WTC11 (cell line): ENCODE results near the gene SH3GL2. TPM values are rescaled to one million over a fixed set of nuclear protein-coding genes. Genes with fewer than 3 reads are reported as not detected.

Experiments used
- ATAC-seq: fragments of 200-7000 bp; cut with Tn5 transposase; 2 replicates; pipeline ENCODE4 v1.10.0; 2021; ENCODE audit warnings: mild to moderate bottlenecking, moderate library complexity
- CTCF ChIA-PET: fragments of 300-600 bp; sonication (Branson Sonifier 250); formaldehyde crosslinking; loops from one replicate; lab custom pipeline; 2021; ENCODE audit warnings: antibody characterized with exemption; lab: Charles Lee
- POLR2A ChIA-PET: fragments of 350-600 bp; sonication (Branson Sonifier 250); formaldehyde crosslinking; loops from one replicate; lab custom pipeline; 2021; ENCODE audit warnings: antibody characterized with exemption; lab: Charles Lee
- DNase-seq: peaks from one replicate; pipeline ENCODE4 v3.0.0; 2021; ENCODE audit warnings: low spot score
- H3K27ac Mint-ChIP-seq: 2 replicates; pipeline ENCODE4 v1.8.0; 2021; ENCODE audit warnings: mixed read lengths
- H3K27me3 Mint-ChIP-seq: 2 replicates; pipeline ENCODE4 v1.8.0; 2021; ENCODE audit warnings: low read depth, mild to moderate bottlenecking, moderate library complexity, mixed read lengths
- H3K36me3 Mint-ChIP-seq: 2 replicates; pipeline ENCODE4 v1.8.0; 2021; ENCODE audit warnings: mixed read lengths
- H3K4me1 Mint-ChIP-seq: 2 replicates; pipeline ENCODE4 v1.8.0; 2022; ENCODE audit warnings: mixed read lengths
- H3K4me3 Mint-ChIP-seq: 2 replicates; pipeline ENCODE4 v1.8.0; 2021; ENCODE audit warnings: mild to moderate bottlenecking, moderate library complexity, mixed read lengths
- H3K9me3 Mint-ChIP-seq: 2 replicates; pipeline ENCODE4 v1.8.0; 2021; ENCODE audit warnings: mixed read lengths
- CBFB ChIP-seq: sonication (generic); formaldehyde crosslinking; IDR thresholded peaks from 2 replicates; pipeline ENCODE4 v1.8.1; 2022; ENCODE audit warnings: mild to moderate bottlenecking, low read depth, missing genetic modification reagents
- ESRRA ChIP-seq: sonication (generic); formaldehyde crosslinking; IDR thresholded peaks from 2 replicates; pipeline ENCODE4 v1.8.1; 2022; ENCODE audit warnings: mild to moderate bottlenecking, missing genetic modification reagents, borderline replicate concordance
- FOXJ3 ChIP-seq: sonication (generic); formaldehyde crosslinking; IDR thresholded peaks from 2 replicates; pipeline ENCODE4 v1.9.0; 2021; ENCODE audit warnings: missing genetic modification reagents, mild to moderate bottlenecking, borderline replicate concordance
- JUN ChIP-seq: sonication (generic); formaldehyde crosslinking; IDR thresholded peaks from 2 replicates; pipeline ENCODE4 v1.8.0; 2023; ENCODE audit warnings: mild to moderate bottlenecking, missing genetic modification reagents
- MYBL2 ChIP-seq: sonication (generic); formaldehyde crosslinking; IDR thresholded peaks from 2 replicates; pipeline ENCODE4 v1.8.1; 2023; ENCODE audit warnings: mild to moderate bottlenecking, moderate library complexity, missing genetic modification reagents
- NR1H2 ChIP-seq: sonication (generic); formaldehyde crosslinking; IDR thresholded peaks from 2 replicates; pipeline ENCODE4 v1.9.0; 2021; ENCODE audit warnings: mild to moderate bottlenecking, moderate library complexity, missing genetic modification reagents
- NR3C1 ChIP-seq: sonication (generic); formaldehyde crosslinking; conservative IDR thresholded peaks from 2 replicates; pipeline ENCODE4 v1.8.1; 2023; ENCODE audit warnings: low read depth, mild to moderate bottlenecking, missing genetic modification reagents
- RORB ChIP-seq: fragments of 250-450 bp; sonication (Bioruptor Pico); IDR thresholded peaks from 2 replicates; pipeline ENCODE4 v1.9.0; 2021; ENCODE audit warnings: mild to moderate bottlenecking
- SOX15 ChIP-seq: fragments of 250-450 bp; sonication (Bioruptor Pico); IDR thresholded peaks from 2 replicates; pipeline ENCODE4 v1.9.0; 2021; ENCODE audit warnings: mild to moderate bottlenecking
- TCF7 ChIP-seq: sonication (generic); formaldehyde crosslinking; IDR thresholded peaks from 2 replicates; pipeline ENCODE4 v1.8.0; 2022; ENCODE audit warnings: mild to moderate bottlenecking, low read depth, missing genetic modification reagents, moderate library complexity
- TEAD4 ChIP-seq: sonication (generic); formaldehyde crosslinking; IDR thresholded peaks from 2 replicates; pipeline ENCODE4 v1.8.0; 2022; ENCODE audit warnings: mild to moderate bottlenecking, missing genetic modification reagents
- ZBTB21 ChIP-seq: sonication (generic); formaldehyde crosslinking; IDR thresholded peaks from 2 replicates; pipeline ENCODE4 v1.8.1; 2023; ENCODE audit warnings: mild to moderate bottlenecking, missing genetic modification reagents, borderline replicate concordance
- ZNF138 ChIP-seq: sonication (generic); formaldehyde crosslinking; conservative IDR thresholded peaks from 2 replicates; pipeline ENCODE4 v1.8.1; 2022; ENCODE audit warnings: mild to moderate bottlenecking, moderate library complexity, missing genetic modification reagents
- ZNF219 ChIP-seq: sonication (generic); formaldehyde crosslinking; IDR thresholded peaks from 2 replicates; pipeline ENCODE4 v1.8.0; 2023; ENCODE audit warnings: missing genetic modification reagents, mild to moderate bottlenecking, borderline replicate concordance
- total RNA-seq: library from RNA; stranded (reverse); gene quantifications from 3 replicates; pipeline ENCODE4 v1.2.3, GENCODE V29; 2021
- TF ChIP-seq, protein P1 (sequence below): fragments of 250-450 bp; sonication (Bioruptor Pico); IDR thresholded peaks from 2 replicates; pipeline ENCODE4 v1.9.0; 2021; ENCODE audit warnings: mild to moderate bottlenecking
- TF ChIP-seq, protein P2 (sequence below): fragments of 250-450 bp; sonication (Bioruptor Pico); IDR thresholded peaks from 2 replicates; pipeline ENCODE4 v1.9.0; 2021; ENCODE audit warnings: mild to moderate bottlenecking, borderline replicate concordance
- TF ChIP-seq, protein P3 (sequence below): fragments of 200-600 bp; IDR thresholded peaks from 2 replicates; pipeline ENCODE4 v1.8.0; 2022; ENCODE audit warnings: antibody characterized with exemption
- TF ChIP-seq, protein P4 (sequence below): fragments of 250-450 bp; sonication (Bioruptor Pico); IDR thresholded peaks from 2 replicates; pipeline ENCODE4 v1.9.0; 2021; ENCODE audit warnings: mild to moderate bottlenecking
- TF ChIP-seq, protein P5 (sequence below): sonication (generic); formaldehyde crosslinking; IDR thresholded peaks from 2 replicates; pipeline ENCODE4 v1.8.1; 2022; ENCODE audit warnings: missing genetic modification reagents, borderline replicate concordance
- TF ChIP-seq, protein P6 (sequence below): fragments of 250-450 bp; sonication (Bioruptor Pico); IDR thresholded peaks from 2 replicates; pipeline ENCODE4 v1.9.0; 2021; ENCODE audit warnings: moderate library complexity, mild to moderate bottlenecking, inconsistent platforms, borderline replicate concordance

SH3GL2 gene
- total RNA-seq, 1 experiment from 2014 or later = 4.2 TPM

DNA sequence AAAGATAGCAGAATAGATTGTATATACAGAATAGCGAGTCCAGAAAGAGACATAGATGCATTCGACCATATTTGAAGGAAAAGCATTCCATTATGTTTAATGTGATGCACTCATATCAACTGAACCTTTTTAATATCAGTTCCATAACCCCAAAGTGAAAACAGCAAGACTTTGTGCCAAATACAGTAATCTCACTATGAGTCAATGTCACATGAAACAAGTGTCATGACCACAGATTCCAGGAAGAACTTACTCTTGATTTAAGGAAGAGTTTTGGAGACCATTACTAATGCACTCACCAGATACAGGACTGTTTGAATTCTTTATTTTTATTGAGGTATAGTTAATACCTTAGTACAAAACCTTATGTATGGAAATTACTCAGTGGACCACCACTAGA lies 220.5 kb downstream of the SH3GL2 start (continued):
- TF ChIP-seq, protein P1, sequence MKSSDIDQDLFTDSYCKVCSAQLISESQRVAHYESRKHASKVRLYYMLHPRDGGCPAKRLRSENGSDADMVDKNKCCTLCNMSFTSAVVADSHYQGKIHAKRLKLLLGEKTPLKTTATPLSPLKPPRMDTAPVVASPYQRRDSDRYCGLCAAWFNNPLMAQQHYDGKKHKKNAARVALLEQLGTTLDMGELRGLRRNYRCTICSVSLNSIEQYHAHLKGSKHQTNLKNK (CRISPR knock-in tag) = no peak
- TF ChIP-seq, protein P2, sequence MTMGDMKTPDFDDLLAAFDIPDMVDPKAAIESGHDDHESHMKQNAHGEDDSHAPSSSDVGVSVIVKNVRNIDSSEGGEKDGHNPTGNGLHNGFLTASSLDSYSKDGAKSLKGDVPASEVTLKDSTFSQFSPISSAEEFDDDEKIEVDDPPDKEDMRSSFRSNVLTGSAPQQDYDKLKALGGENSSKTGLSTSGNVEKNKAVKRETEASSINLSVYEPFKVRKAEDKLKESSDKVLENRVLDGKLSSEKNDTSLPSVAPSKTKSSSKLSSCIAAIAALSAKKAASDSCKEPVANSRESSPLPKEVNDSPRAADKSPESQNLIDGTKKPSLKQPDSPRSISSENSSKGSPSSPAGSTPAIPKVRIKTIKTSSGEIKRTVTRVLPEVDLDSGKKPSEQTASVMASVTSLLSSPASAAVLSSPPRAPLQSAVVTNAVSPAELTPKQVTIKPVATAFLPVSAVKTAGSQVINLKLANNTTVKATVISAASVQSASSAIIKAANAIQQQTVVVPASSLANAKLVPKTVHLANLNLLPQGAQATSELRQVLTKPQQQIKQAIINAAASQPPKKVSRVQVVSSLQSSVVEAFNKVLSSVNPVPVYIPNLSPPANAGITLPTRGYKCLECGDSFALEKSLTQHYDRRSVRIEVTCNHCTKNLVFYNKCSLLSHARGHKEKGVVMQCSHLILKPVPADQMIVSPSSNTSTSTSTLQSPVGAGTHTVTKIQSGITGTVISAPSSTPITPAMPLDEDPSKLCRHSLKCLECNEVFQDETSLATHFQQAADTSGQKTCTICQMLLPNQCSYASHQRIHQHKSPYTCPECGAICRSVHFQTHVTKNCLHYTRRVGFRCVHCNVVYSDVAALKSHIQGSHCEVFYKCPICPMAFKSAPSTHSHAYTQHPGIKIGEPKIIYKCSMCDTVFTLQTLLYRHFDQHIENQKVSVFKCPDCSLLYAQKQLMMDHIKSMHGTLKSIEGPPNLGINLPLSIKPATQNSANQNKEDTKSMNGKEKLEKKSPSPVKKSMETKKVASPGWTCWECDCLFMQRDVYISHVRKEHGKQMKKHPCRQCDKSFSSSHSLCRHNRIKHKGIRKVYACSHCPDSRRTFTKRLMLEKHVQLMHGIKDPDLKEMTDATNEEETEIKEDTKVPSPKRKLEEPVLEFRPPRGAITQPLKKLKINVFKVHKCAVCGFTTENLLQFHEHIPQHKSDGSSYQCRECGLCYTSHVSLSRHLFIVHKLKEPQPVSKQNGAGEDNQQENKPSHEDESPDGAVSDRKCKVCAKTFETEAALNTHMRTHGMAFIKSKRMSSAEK (CRISPR knock-in tag) = no peak
- TF ChIP-seq, protein P3, sequence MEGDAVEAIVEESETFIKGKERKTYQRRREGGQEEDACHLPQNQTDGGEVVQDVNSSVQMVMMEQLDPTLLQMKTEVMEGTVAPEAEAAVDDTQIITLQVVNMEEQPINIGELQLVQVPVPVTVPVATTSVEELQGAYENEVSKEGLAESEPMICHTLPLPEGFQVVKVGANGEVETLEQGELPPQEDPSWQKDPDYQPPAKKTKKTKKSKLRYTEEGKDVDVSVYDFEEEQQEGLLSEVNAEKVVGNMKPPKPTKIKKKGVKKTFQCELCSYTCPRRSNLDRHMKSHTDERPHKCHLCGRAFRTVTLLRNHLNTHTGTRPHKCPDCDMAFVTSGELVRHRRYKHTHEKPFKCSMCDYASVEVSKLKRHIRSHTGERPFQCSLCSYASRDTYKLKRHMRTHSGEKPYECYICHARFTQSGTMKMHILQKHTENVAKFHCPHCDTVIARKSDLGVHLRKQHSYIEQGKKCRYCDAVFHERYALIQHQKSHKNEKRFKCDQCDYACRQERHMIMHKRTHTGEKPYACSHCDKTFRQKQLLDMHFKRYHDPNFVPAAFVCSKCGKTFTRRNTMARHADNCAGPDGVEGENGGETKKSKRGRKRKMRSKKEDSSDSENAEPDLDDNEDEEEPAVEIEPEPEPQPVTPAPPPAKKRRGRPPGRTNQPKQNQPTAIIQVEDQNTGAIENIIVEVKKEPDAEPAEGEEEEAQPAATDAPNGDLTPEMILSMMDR = no peak
- TF ChIP-seq, all 79 proteins: peak for 0

DNA sequence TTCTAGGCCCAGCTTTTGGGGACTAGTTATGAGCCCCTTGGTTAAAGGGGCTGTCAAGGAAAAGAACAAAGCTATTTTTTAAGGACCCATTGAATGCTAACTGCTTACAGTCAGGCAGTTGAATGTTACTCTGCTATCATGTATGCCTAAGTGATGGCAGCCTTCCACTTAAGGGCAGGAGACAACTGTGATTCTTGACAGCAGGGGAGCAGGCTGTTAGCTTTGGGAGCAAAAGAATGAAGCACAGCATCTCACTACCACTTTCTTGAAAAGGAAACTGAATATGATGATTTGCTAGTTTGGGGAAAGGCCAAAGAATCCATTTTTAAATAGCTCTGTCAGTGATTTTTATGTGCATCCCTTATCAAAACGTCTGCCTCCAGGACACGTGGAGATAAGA lies 221.6 kb downstream of the SH3GL2 start:
- Mint-ChIP-seq H3K27ac (no peak overlapping the region), H3K4me3 (no peak overlapping the region), H3K9me3 (no peaks in the 10 kb centered on the region), H3K36me3 (no peaks in the 10 kb centered on the region), H3K27me3 (no peaks in the 10 kb centered on the region), H3K4me1 (peaks cover 5% of the 10 kb centered on the region; the same call in 1 of the 2 replicates)
- ChIA-PET CTCF (interaction anchor here (1.1 to 1.2 kb wide), 2 partner anchors 106 to 413 kb away, joined by 3 to 4 read pairs; no protein-coding TSS in a partner anchor), POLR2A (no interaction called here)
- no peak for DNase-seq
- no peak for ATAC-seq
- TF ChIP-seq NR1H2 (CRISPR knock-in tag) (no peak), ZBTB21 (CRISPR knock-in tag) (no peak), RORB (no peak)

DNA sequence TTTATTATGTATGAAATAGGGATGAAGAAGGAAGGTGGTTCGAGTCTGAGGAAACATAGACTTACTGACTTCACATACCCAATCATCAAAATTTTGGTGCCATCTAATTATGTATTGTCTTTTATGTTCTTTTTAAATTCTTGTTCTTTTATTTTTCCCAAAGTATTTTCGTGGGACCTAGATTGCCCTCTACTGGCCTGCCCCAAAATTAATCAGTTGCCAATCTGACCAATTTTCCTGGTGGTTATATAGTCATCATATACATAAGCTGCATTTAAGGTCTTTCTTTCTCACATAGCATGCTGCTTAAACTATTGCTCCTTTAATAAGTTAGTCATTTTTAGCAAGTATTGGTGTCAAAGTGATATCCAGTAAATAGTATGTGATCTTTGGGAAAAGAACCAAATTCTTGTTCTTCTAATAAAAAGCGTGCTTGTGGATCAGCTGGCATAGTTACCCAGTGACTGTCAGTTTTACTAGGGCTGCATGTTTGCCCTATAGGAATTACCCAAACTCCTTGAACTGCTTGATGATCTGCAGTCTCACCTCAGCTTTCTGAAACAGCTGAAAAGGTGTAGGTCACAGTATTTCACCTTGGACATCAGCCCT lies 223.5 kb downstream of the SH3GL2 start:
- POLR2A ChIA-PET = no interaction called here
- DNase-seq = no peak
- H3K27me3 Mint-ChIP-seq = no peaks in the 10 kb centered on the region
- no peak overlapping the region for H3K27ac Mint-ChIP-seq
- H3K4me1 Mint-ChIP-seq = peaks cover 5% of the 10 kb centered on the region; the same call in 1 of the 2 replicates
- H3K4me3 Mint-ChIP-seq = no peak overlapping the region
- peak; percentile 46; the same call in 1 of the 2 replicates for ATAC-seq
- CTCF ChIA-PET = interaction anchor here (0.6 to 2.1 kb wide), 16 partner anchors 8 to 1227 kb away, joined by 3 to 18 read pairs (median 4); no protein-coding TSS in a partner anchor
- H3K9me3 Mint-ChIP-seq = no peaks in the 10 kb centered on the region
- no peaks in the 10 kb centered on the region for H3K36me3 Mint-ChIP-seq
- TF ChIP-seq, protein P4, sequence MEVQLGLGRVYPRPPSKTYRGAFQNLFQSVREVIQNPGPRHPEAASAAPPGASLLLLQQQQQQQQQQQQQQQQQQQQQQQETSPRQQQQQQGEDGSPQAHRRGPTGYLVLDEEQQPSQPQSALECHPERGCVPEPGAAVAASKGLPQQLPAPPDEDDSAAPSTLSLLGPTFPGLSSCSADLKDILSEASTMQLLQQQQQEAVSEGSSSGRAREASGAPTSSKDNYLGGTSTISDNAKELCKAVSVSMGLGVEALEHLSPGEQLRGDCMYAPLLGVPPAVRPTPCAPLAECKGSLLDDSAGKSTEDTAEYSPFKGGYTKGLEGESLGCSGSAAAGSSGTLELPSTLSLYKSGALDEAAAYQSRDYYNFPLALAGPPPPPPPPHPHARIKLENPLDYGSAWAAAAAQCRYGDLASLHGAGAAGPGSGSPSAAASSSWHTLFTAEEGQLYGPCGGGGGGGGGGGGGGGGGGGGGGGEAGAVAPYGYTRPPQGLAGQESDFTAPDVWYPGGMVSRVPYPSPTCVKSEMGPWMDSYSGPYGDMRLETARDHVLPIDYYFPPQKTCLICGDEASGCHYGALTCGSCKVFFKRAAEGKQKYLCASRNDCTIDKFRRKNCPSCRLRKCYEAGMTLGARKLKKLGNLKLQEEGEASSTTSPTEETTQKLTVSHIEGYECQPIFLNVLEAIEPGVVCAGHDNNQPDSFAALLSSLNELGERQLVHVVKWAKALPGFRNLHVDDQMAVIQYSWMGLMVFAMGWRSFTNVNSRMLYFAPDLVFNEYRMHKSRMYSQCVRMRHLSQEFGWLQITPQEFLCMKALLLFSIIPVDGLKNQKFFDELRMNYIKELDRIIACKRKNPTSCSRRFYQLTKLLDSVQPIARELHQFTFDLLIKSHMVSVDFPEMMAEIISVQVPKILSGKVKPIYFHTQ = no peak
- no peak for TF ChIP-seq SOX15 (CRISPR knock-in tag)
- no peak for TF ChIP-seq CBFB (CRISPR knock-in tag)
- no peak for TF ChIP-seq TEAD4 (CRISPR knock-in tag)
- TF ChIP-seq, protein P5, sequence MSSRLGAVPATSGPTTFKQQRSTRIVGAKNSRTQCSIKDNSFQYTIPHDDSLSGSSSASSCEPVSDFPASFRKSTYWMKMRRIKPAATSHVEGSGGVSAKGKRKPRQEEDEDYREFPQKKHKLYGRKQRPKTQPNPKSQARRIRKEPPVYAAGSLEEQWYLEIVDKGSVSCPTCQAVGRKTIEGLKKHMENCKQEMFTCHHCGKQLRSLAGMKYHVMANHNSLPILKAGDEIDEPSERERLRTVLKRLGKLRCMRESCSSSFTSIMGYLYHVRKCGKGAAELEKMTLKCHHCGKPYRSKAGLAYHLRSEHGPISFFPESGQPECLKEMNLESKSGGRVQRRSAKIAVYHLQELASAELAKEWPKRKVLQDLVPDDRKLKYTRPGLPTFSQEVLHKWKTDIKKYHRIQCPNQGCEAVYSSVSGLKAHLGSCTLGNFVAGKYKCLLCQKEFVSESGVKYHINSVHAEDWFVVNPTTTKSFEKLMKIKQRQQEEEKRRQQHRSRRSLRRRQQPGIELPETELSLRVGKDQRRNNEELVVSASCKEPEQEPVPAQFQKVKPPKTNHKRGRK (CRISPR knock-in tag) = no peak
- TF ChIP-seq, protein P1 (CRISPR knock-in tag) = no peak
- no peak for TF ChIP-seq FOXJ3 (CRISPR knock-in tag)
- no peak for TF ChIP-seq JUN (CRISPR knock-in tag)
- TF ChIP-seq MYBL2 (CRISPR knock-in tag) = no peak
- TF ChIP-seq, protein P6, sequence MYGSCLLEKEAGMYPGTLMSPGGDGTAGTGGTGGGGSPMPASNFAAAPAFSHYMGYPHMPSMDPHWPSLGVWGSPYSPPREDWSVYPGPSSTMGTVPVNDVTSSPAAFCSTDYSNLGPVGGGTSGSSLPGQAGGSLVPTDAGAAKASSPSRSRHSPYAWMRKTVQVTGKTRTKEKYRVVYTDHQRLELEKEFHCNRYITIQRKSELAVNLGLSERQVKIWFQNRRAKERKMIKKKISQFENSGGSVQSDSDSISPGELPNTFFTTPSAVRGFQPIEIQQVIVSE = no peak
- TF ChIP-seq ESRRA (CRISPR knock-in tag) = no peak
- TF ChIP-seq ZNF219 = no peak
- no peak for TF ChIP-seq ZNF138 (CRISPR knock-in tag)
- no peak for TF ChIP-seq NR3C1 (CRISPR knock-in tag)
- no peak for TF ChIP-seq TCF7 (CRISPR knock-in tag)
